ENCODE data around the gene LIPA.
A peak's percentile ranks its signal among the peaks of the same experiment; 100 is the strongest.

The LIPA gene

GRCh38 chr10:89238956-89239644 is 12.5 kb downstream of the LIPA start:
- Mint-ChIP-seq H3K4me3 (no peak overlapping the region), H3K4me1 (ENCODE audit: low read depth) (no peaks in the 10 kb centered on the region), H3K36me3 (ENCODE audit: low read depth) (no peaks in the 10 kb centered on the region), H3K27ac (no peak overlapping the region), H3K27me3 (ENCODE audit: low read depth) (no peaks in the 10 kb centered on the region), H3K9me3 (no peaks in the 10 kb centered on the region)

GRCh38 chr10:89237849-89238248 is 13.7 kb downstream of the LIPA start:
- no peak overlapping the region for H3K4me3 Mint-ChIP-seq
- no peaks in the 10 kb centered on the region for H3K36me3 Mint-ChIP-seq (ENCODE audit: low read depth)
- no peaks in the 10 kb centered on the region for H3K9me3 Mint-ChIP-seq
- no peaks in the 10 kb centered on the region for H3K4me1 Mint-ChIP-seq (ENCODE audit: low read depth)
- no peak overlapping the region for H3K27ac Mint-ChIP-seq
- H3K27me3 Mint-ChIP-seq (ENCODE audit: low read depth): no peaks in the 10 kb centered on the region

GRCh38 chr10:89236226-89236797 is 15.3 kb downstream of the LIPA start:
- Mint-ChIP-seq H3K27ac (no peak overlapping the region), H3K9me3 (no peaks in the 10 kb centered on the region), H3K27me3 (ENCODE audit: low read depth) (no peaks in the 10 kb centered on the region), H3K36me3 (ENCODE audit: low read depth) (no peaks in the 10 kb centered on the region), H3K4me1 (ENCODE audit: low read depth) (no peaks in the 10 kb centered on the region), H3K4me3 (no peak overlapping the region)

- H3K27ac Mint-ChIP-seq: no peak overlapping the region
- H3K36me3 Mint-ChIP-seq (ENCODE audit: low read depth): no peaks in the 10 kb centered on the region
- H3K4me1 Mint-ChIP-seq (ENCODE audit: low read depth): no peaks in the 10 kb centered on the region
- H3K4me3 Mint-ChIP-seq: no peak overlapping the region
- no peaks in the 10 kb centered on the region for H3K27me3 Mint-ChIP-seq (ENCODE audit: low read depth)
- H3K9me3 Mint-ChIP-seq: no peaks in the 10 kb centered on the region
Observed at GRCh38 chr10:89235073-89235798, 16.3 kb downstream of the LIPA start.

GRCh38 chr10:89233033-89233432 is 18.5 kb downstream of the LIPA start:
- Mint-ChIP-seq H3K4me1 (ENCODE audit: low read depth) (no peaks in the 10 kb centered on the region), H3K36me3 (ENCODE audit: low read depth) (no peaks in the 10 kb centered on the region), H3K4me3 (no peak overlapping the region), H3K27ac (no peak overlapping the region), H3K9me3 (no peaks in the 10 kb centered on the region), H3K27me3 (ENCODE audit: low read depth) (no peaks in the 10 kb centered on the region)

GRCh38 chr10:89228962-89229361 is 22.6 kb downstream of the LIPA start:
- Mint-ChIP-seq H3K27me3 (ENCODE audit: low read depth) (no peaks in the 10 kb centered on the region), H3K4me3 (no peak overlapping the region), H3K36me3 (ENCODE audit: low read depth) (no peaks in the 10 kb centered on the region), H3K9me3 (no peaks in the 10 kb centered on the region), H3K27ac (no peak overlapping the region), H3K4me1 (ENCODE audit: low read depth) (peaks cover 2% of the 10 kb centered on the region)

GRCh38 chr10:89228146-89228545 is 23.4 kb downstream of the LIPA start:
- H3K27me3 Mint-ChIP-seq (ENCODE audit: low read depth): no peaks in the 10 kb centered on the region
- no peak overlapping the region for H3K4me3 Mint-ChIP-seq
- no peaks in the 10 kb centered on the region for H3K9me3 Mint-ChIP-seq
- H3K27ac Mint-ChIP-seq: no peak overlapping the region
- no peaks in the 10 kb centered on the region for H3K36me3 Mint-ChIP-seq (ENCODE audit: low read depth)
- H3K4me1 Mint-ChIP-seq (ENCODE audit: low read depth): peaks cover 2% of the 10 kb centered on the region

- no peaks in the 10 kb centered on the region for H3K9me3 Mint-ChIP-seq
- H3K4me3 Mint-ChIP-seq: no peak overlapping the region
- peaks cover 2% of the 10 kb centered on the region for H3K4me1 Mint-ChIP-seq (ENCODE audit: low read depth)
- H3K36me3 Mint-ChIP-seq (ENCODE audit: low read depth): no peaks in the 10 kb centered on the region
- H3K27ac Mint-ChIP-seq: no peak overlapping the region
- H3K27me3 Mint-ChIP-seq (ENCODE audit: low read depth): no peaks in the 10 kb centered on the region
Observed at GRCh38 chr10:89226891-89227290, 24.7 kb downstream of the LIPA start.

GRCh38 chr10:89224739-89225443 is 26.7 kb downstream of the LIPA start:
- no peak overlapping the region for H3K27ac Mint-ChIP-seq
- H3K4me3 Mint-ChIP-seq: no peak overlapping the region
- no peaks in the 10 kb centered on the region for H3K36me3 Mint-ChIP-seq (ENCODE audit: low read depth)
- peaks cover 2% of the 10 kb centered on the region for H3K4me1 Mint-ChIP-seq (ENCODE audit: low read depth)
- no peaks in the 10 kb centered on the region for H3K9me3 Mint-ChIP-seq
- no peaks in the 10 kb centered on the region for H3K27me3 Mint-ChIP-seq (ENCODE audit: low read depth)

GRCh38 chr10:89221919-89222318 is 29.7 kb downstream of the LIPA start:
- H3K4me3 Mint-ChIP-seq: no peak overlapping the region
- no peaks in the 10 kb centered on the region for H3K27me3 Mint-ChIP-seq (ENCODE audit: low read depth)
- no peaks in the 10 kb centered on the region for H3K36me3 Mint-ChIP-seq (ENCODE audit: low read depth)
- H3K4me1 Mint-ChIP-seq (ENCODE audit: low read depth): peaks cover 5% of the 10 kb centered on the region
- no peaks in the 10 kb centered on the region for H3K9me3 Mint-ChIP-seq
- no peak overlapping the region for H3K27ac Mint-ChIP-seq

- Mint-ChIP-seq H3K4me3 (no peak overlapping the region), H3K9me3 (no peaks in the 10 kb centered on the region), H3K27ac (no peak overlapping the region), H3K27me3 (ENCODE audit: low read depth) (no peaks in the 10 kb centered on the region), H3K4me1 (ENCODE audit: low read depth) (peaks cover 3% of the 10 kb centered on the region), H3K36me3 (ENCODE audit: low read depth) (no peaks in the 10 kb centered on the region)
Observed at GRCh38 chr10:89219513-89220218, 31.9 kb downstream of the LIPA start.

GRCh38 chr10:89217057-89217990 is 34.3 kb downstream of the LIPA start:
- H3K36me3 Mint-ChIP-seq (ENCODE audit: low read depth): no peaks in the 10 kb centered on the region
- H3K27ac Mint-ChIP-seq: peak overlapping the region; percentile 7

GRCh38 chr10:89216056-89216455 is 35.5 kb downstream of the LIPA start:
- Mint-ChIP-seq H3K9me3 (no peaks in the 10 kb centered on the region), H3K36me3 (ENCODE audit: low read depth) (no peaks in the 10 kb centered on the region), H3K27ac (no peak overlapping the region), H3K4me1 (ENCODE audit: low read depth) (peaks cover 3% of the 10 kb centered on the region), H3K4me3 (no peak overlapping the region), H3K27me3 (ENCODE audit: low read depth) (peaks cover 7% of the 10 kb centered on the region)

More at GRCh38 chr10:89217057-89217990, 34.3 kb downstream of the LIPA start:
- H3K9me3 Mint-ChIP-seq: no peaks in the 10 kb centered on the region
- peaks cover 3% of the 10 kb centered on the region for H3K4me1 Mint-ChIP-seq (ENCODE audit: low read depth)
- no peaks in the 10 kb centered on the region for H3K27me3 Mint-ChIP-seq (ENCODE audit: low read depth)
- H3K4me3 Mint-ChIP-seq: no peak overlapping the region

All from T-helper 1 cell treated with Interleukin-12 subunit alpha and Interleukin-12 subunit beta and Interleukin-4 antibody, amounts not matched to agents 30 μg/mL and 1 μg/mL, for 36 hours (primary cell).